Measurements from ENCODE around the gene C1GALT1. TPM values are rescaled to one million over a fixed set of nuclear protein-coding genes. Genes with fewer than 3 reads are reported as not detected.

Gene C1GALT1
- total and polyA plus RNA-seq, 11 donors, result 4.3 to 36.4 (median 21.1) TPM

GRCh38 chr7:7156663-7157062 is 25.7 kb upstream of the C1GALT1 start:
- Histone ChIP-seq H3K4me1 (peaks cover 0 to 36% (median 0%) of the 10 kb centered on the region in 12 donors), H3K4me3 (peak overlapping the region in 1 of 12 donors; percentile 43), H3K36me3 (no peaks in the 10 kb centered on the region), H3K27ac (peak overlapping the region in 1 of 12 donors; percentile 72), H3K9me3 (no peaks in the 10 kb centered on the region), H3K27me3 (no peaks in the 10 kb centered on the region)
- ATAC-seq (no peak), DNase-seq (no peak)
- TF ChIP-seq CTCF (IDR thresholded peaks at IDR 0.05) (no peak), POLR2A (IDR thresholded peaks at IDR 0.05) (no peak)
- intact Hi-C loops (cut with DNase I), result no loop called here
- 51 to 66% (median 60%) methylated on average over 4 of the region's 4 CpGs for WGBS, 4 donors

DNA sequence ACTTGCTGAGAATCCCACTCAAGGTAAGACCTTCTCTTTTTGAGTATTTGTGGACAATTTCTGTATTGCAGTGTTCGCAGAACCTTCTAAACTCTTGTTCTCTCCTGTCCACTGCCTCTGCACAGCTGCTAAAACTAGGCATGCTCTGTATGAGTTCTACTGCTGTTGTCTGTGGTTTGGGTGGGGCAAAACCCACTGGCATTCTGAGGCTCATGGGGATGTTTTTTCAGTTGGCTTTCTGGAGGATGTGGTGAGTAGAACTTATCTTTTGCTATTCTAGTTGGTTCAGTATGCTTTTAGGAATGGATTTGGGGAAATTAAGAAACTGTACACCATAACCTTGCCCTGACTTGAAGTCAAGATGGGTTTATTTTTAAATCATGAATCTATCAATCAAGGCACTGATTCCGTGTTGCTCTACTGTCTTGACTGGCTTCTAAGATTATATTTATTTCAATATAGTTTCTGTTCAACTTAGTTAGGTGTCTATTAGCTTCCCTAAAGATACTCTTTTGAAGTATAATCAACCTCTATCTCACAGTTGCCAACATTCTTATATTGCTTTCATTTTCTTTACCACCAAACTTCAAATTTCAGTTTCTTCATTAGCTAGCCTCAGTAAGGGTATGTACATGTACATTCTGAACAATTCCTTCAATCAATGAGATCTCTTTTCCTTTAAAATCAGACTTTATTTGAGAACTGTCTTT is 25.0 kb upstream of the C1GALT1 start:
- TF ChIP-seq CTCF (IDR thresholded peaks at IDR 0.05) (no peak), POLR2A (IDR thresholded peaks at IDR 0.05) (no peak)
- intact Hi-C loops (cut with DNase I), result no loop called here
- ATAC-seq (peak in 2 of 4 donors; percentile 24 to 67), DNase-seq (peak in 1 of 5 donors; percentile 24)
- Histone ChIP-seq H3K27ac (peak overlapping the region in 2 of 12 donors; percentile 12 to 72), H3K4me1 (peaks cover 0 to 36% (median 0%) of the 10 kb centered on the region in 12 donors), H3K9me3 (no peaks in the 10 kb centered on the region), H3K36me3 (no peaks in the 10 kb centered on the region), H3K4me3 (peak overlapping the region in 5 of 12 donors; percentile 15 to 43 (median 23)), H3K27me3 (no peaks in the 10 kb centered on the region)
- 71 to 81% (median 78%) methylated on average over 2 of the region's 2 CpGs for WGBS, 4 donors

DNA sequence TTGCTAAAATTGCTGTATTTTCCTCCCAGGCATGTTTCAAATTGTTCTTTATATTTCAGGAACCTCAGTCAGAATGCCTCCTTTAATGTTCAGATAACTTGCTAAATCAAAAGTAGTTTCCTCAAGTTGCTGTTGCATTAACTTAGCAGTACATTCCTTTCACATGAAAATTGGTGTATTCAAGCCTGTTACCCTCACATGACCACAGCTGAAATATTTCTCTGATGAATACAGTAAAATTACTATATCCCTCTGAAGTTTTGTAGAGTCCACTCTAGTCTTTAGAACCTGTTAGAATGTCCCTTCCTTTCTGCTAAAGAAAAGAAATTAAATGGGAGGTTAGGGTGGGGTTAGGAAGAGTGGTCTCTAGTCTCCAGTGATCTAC is 24.5 kb upstream of the C1GALT1 start:
- H3K4me3 ChIP-seq, result peak overlapping the region in 5 of 12 donors; percentile 15 to 43 (median 23)
- no peaks in the 10 kb centered on the region for H3K9me3 ChIP-seq
- no peak for TF ChIP-seq POLR2A (IDR thresholded peaks at IDR 0.05)
- TF ChIP-seq CTCF (IDR thresholded peaks at IDR 0.05), result no peak
- no peak for ATAC-seq
- intact Hi-C loops (cut with DNase I), result no loop called here
- no peak for DNase-seq
- H3K36me3 ChIP-seq, result no peaks in the 10 kb centered on the region
- H3K4me1 ChIP-seq, result peaks cover 0 to 36% (median 0%) of the 10 kb centered on the region in 12 donors
- peak overlapping the region in 1 of 12 donors; percentile 72 for H3K27ac ChIP-seq
- no peaks in the 10 kb centered on the region for H3K27me3 ChIP-seq

DNA sequence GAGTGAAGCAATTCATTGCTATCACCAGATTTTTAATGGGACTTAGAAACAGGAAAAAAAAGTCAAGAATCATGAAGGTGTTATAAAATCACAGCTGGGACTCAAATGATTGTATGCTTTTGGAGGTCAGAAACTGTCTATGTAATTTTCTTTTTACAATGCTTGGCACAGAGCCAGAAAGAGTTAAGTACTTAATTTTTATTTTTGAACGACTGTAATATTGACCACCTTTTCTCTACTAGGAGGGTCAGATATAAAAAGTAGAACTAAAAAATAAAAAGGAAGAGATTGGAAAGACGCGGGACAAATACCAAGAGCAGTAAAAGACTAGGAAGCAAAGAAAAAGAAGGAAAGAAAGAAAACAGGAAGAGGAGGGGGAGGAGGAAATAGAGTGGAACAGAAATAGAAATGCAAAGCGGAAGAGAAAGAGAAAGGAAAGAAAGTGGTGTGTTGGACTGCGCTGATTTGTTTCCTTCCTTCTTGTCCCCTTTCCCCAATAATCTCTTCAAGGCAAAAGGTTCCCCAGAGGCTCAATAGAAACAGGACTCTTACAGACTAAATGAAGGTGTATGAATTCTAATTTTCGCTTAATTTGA is 23.2 kb upstream of the C1GALT1 start:
- intact Hi-C loops (cut with DNase I), result no loop called here
- WGBS, 4 donors, result 57 to 71% (median 63%) methylated on average over 6 of the region's 6 CpGs

More for the DNA sequence above, 23.2 kb upstream of the C1GALT1 start:
- no peak for ATAC-seq
- Histone ChIP-seq H3K9me3 (no peaks in the 10 kb centered on the region), H3K4me1 (peaks cover 0 to 36% (median 0%) of the 10 kb centered on the region in 12 donors), H3K27ac (peak overlapping the region in 1 of 12 donors; percentile 72), H3K36me3 (no peaks in the 10 kb centered on the region), H3K27me3 (no peaks in the 10 kb centered on the region), H3K4me3 (peak overlapping the region in 1 of 12 donors; percentile 2)
- TF ChIP-seq POLR2A (IDR thresholded peaks at IDR 0.05), result no peak
- TF ChIP-seq CTCF (IDR thresholded peaks at IDR 0.05), result no peak
- DNase-seq, result no peak
